ENCODE results near the gene ARPC5L. TPM values are rescaled to one million over a fixed set of nuclear protein-coding genes. Genes with fewer than 3 reads are reported as not detected.

ARPC5L gene
- total RNA-seq, 2 donors from 2014 or later: 50.9 to 51.4 TPM

DNA sequence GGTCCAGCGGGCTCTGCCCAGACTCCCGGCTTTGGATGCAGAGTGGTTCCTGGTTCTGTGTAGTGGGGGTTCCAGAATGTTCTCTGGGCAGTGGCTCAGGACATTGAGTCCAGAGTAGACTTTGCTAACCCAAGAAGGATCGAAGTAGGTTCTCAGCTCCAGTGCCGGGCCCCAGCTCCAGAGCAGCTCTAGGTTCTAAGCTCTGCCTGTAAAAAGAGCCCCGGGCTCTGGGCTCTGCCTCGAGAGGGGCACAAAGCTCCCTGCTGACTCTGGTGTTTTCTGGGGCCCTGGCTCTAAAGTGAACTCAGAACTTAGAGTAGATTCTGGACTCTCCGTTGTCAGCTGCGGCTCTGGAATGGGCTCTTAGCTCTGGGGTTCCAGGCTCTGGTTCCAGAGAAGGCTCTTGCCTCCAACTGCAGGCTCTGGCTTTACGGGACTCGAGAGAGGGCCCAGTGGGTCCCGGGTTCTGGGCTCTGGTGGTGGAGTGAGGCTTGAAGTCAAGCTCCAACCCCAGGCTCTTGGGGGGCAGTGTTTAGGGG lies 8.3 kb upstream of the ARPC5L start:
- H3K27ac Mint-ChIP-seq: no peak overlapping the region
- H3K4me3 ChIP-seq (ENCODE audit: low read length): peak overlapping the region; percentile 74
- H3K4me1 Mint-ChIP-seq: peaks cover 11% of the 10 kb centered on the region
- no peak for DNase-seq
- no peaks in the 10 kb centered on the region for H3K4me1 ChIP-seq (ENCODE audit: control insufficient read depth, insufficient read depth, low read length)
- H3K36me3 Mint-ChIP-seq (ENCODE audit: low read depth): peaks cover 16% of the 10 kb centered on the region
- 83 to 86% methylated on average over 10 to 11 of the region's 11 CpGs for WGBS, 2 experiments (ENCODE audit: insufficient coverage in 1 of 2, insufficient read length in 1 of 2)
- H3K4me3 Mint-ChIP-seq: peak overlapping the region; percentile 56
- no peak overlapping the region for H3K27ac ChIP-seq (ENCODE audit: low read depth, low read length)
- H3K9me3 ChIP-seq (ENCODE audit: control insufficient read depth, low read length): no peaks in the 10 kb centered on the region
- H3K9me3 Mint-ChIP-seq: no peaks in the 10 kb centered on the region
- no peaks in the 10 kb centered on the region for H3K27me3 ChIP-seq (ENCODE audit: control insufficient read depth, insufficient read depth, low read length, poor library complexity, severe bottlenecking)
- peaks cover 1% of the 10 kb centered on the region for H3K27me3 Mint-ChIP-seq (ENCODE audit: insufficient read depth)
- no peak overlapping the region for H3K9ac ChIP-seq (ENCODE audit: extremely low read depth, low read length, poor library complexity, severe bottlenecking)
- peaks cover 18% of the 10 kb centered on the region for H3K36me3 ChIP-seq (ENCODE audit: control insufficient read depth, insufficient read depth, low read length)
- TF ChIP-seq, protein P1, sequence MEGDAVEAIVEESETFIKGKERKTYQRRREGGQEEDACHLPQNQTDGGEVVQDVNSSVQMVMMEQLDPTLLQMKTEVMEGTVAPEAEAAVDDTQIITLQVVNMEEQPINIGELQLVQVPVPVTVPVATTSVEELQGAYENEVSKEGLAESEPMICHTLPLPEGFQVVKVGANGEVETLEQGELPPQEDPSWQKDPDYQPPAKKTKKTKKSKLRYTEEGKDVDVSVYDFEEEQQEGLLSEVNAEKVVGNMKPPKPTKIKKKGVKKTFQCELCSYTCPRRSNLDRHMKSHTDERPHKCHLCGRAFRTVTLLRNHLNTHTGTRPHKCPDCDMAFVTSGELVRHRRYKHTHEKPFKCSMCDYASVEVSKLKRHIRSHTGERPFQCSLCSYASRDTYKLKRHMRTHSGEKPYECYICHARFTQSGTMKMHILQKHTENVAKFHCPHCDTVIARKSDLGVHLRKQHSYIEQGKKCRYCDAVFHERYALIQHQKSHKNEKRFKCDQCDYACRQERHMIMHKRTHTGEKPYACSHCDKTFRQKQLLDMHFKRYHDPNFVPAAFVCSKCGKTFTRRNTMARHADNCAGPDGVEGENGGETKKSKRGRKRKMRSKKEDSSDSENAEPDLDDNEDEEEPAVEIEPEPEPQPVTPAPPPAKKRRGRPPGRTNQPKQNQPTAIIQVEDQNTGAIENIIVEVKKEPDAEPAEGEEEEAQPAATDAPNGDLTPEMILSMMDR (conservative IDR thresholded peaks at IDR 0.05): no peak

GRCh38 chr9:124854161-124854560 lies 7.8 kb upstream of the ARPC5L start:
- TF ChIP-seq, protein P1 (conservative IDR thresholded peaks at IDR 0.05): no peak
- Mint-ChIP-seq H3K4me3 (no peak overlapping the region), H3K36me3 (ENCODE audit: low read depth) (peaks cover 20% of the 10 kb centered on the region), H3K9me3 (no peaks in the 10 kb centered on the region), H3K27ac (no peak overlapping the region), H3K27me3 (ENCODE audit: insufficient read depth) (peaks cover 1% of the 10 kb centered on the region), H3K4me1 (peaks cover 11% of the 10 kb centered on the region)
- Histone ChIP-seq H3K9me3 (ENCODE audit: control insufficient read depth, low read length) (no peaks in the 10 kb centered on the region), H3K36me3 (ENCODE audit: control insufficient read depth, insufficient read depth, low read length) (peaks cover 23% of the 10 kb centered on the region), H3K27me3 (ENCODE audit: control insufficient read depth, insufficient read depth, low read length, poor library complexity, severe bottlenecking) (no peaks in the 10 kb centered on the region), H3K9ac (ENCODE audit: extremely low read depth, low read length, poor library complexity, severe bottlenecking) (no peak overlapping the region), H3K4me1 (ENCODE audit: control insufficient read depth, insufficient read depth, low read length) (no peaks in the 10 kb centered on the region), H3K4me3 (ENCODE audit: low read length) (no peak overlapping the region), H3K27ac (ENCODE audit: low read depth, low read length) (no peak overlapping the region)
- 96 to 98% methylated on average over 5 to 8 of the region's 8 CpGs for WGBS, 2 experiments (ENCODE audit: insufficient coverage in 1 of 2, insufficient read length in 1 of 2)
- no peak for DNase-seq

DNA sequence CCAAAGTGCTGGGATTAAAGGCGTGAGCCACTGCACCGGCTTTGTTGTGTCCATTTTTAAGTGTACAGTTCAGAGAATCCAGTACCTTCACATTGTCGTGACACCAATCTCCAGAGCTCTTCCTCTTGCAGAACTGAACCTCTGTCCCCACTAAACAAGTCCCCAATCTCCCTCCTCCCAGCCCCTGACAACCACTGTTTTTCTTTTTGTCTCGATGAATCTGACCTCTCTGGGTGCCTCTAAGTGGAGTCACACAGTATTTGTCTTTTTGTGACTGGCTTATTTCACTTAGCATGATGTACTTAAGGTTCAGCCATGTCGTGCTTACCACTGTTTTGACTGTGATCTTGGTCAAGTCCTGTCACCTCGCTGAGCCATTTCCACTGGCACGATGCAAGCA lies 7.1 kb upstream of the ARPC5L start:
- H3K27me3 Mint-ChIP-seq (ENCODE audit: insufficient read depth): peaks cover 1% of the 10 kb centered on the region
- Histone ChIP-seq H3K27me3 (ENCODE audit: control insufficient read depth, insufficient read depth, low read length, poor library complexity, severe bottlenecking) (no peaks in the 10 kb centered on the region), H3K9me3 (ENCODE audit: control insufficient read depth, low read length) (no peaks in the 10 kb centered on the region), H3K27ac (ENCODE audit: low read depth, low read length) (no peak overlapping the region), H3K9ac (ENCODE audit: extremely low read depth, low read length, poor library complexity, severe bottlenecking) (no peak overlapping the region), H3K4me3 (ENCODE audit: low read length) (no peak overlapping the region), H3K4me1 (ENCODE audit: control insufficient read depth, insufficient read depth, low read length) (peaks cover 2% of the 10 kb centered on the region), H3K36me3 (ENCODE audit: control insufficient read depth, insufficient read depth, low read length) (peaks cover 29% of the 10 kb centered on the region)
- DNase-seq: no peak
- TF ChIP-seq, protein P1 (conservative IDR thresholded peaks at IDR 0.05): no peak
- H3K4me1 Mint-ChIP-seq: peaks cover 11% of the 10 kb centered on the region
- 87 to 94% methylated on average over 5 to 7 of the region's 7 CpGs for WGBS, 2 experiments (ENCODE audit: insufficient coverage in 1 of 2, insufficient read length in 1 of 2)
- H3K4me3 Mint-ChIP-seq: no peak overlapping the region
- peak overlapping the region; percentile 3 for H3K27ac Mint-ChIP-seq
- H3K36me3 Mint-ChIP-seq (ENCODE audit: low read depth): peaks cover 27% of the 10 kb centered on the region
- no peaks in the 10 kb centered on the region for H3K9me3 Mint-ChIP-seq
